Endothelial cell (in vitro differentiated cells): ENCODE results near the gene SPATA31E1. TPM values are rescaled to one million over a fixed set of nuclear protein-coding genes. Genes with fewer than 3 reads are reported as not detected.

Experiments used
- DNase-seq: peaks from one replicate; pipeline ENCODE4 v3.0.0; 2021; ENCODE audit warnings: low spot score
- H3K27ac Mint-ChIP-seq: one replicate; pipeline ENCODE4 v1.8.0; 2021; ENCODE audit warnings: mixed read lengths, inconsistent platforms; ENCODE audit not compliant: unreplicated experiment
- H3K27me3 Mint-ChIP-seq: one replicate; pipeline ENCODE4 v1.8.0; 2021; ENCODE audit warnings: mild to moderate bottlenecking, moderate library complexity, mixed read lengths, inconsistent platforms; ENCODE audit not compliant: unreplicated experiment
- H3K36me3 Mint-ChIP-seq: one replicate; pipeline ENCODE4 v1.8.0; 2021; ENCODE audit warnings: mild to moderate bottlenecking, low read depth, mixed read lengths, inconsistent platforms; ENCODE audit not compliant: unreplicated experiment
- H3K4me1 Mint-ChIP-seq: one replicate; pipeline ENCODE4 v1.8.0; 2021; ENCODE audit warnings: mild to moderate bottlenecking, mixed read lengths, inconsistent platforms; ENCODE audit not compliant: unreplicated experiment
- H3K4me3 Mint-ChIP-seq: one replicate; pipeline ENCODE4 v1.8.0; 2021; ENCODE audit warnings: mild to moderate bottlenecking, mixed read lengths, inconsistent platforms; ENCODE audit not compliant: unreplicated experiment
- H3K9me3 Mint-ChIP-seq: one replicate; pipeline ENCODE4 v1.8.0; 2021; ENCODE audit warnings: mixed read lengths, inconsistent platforms; ENCODE audit not compliant: unreplicated experiment
- total RNA-seq: library from RNA; stranded (reverse); fragmentation: NEBNext Ultra II Directional; extraction: Animal tissue kit (Norgen Biotek cat#: 25700); gene quantifications from one replicate; pipeline ENCODE4 v1.2.1, GENCODE V29; 2021; ENCODE audit not compliant: unreplicated experiment
- TF ChIP-seq, protein P1 (sequence below): fragments of 200-600 bp; sonication (generic); IDR thresholded peaks from one replicate; pipeline ENCODE4 v1.5.0; 2021; ENCODE audit warnings: antibody characterized with exemption; ENCODE audit not compliant: unreplicated experiment

Gene SPATA31E1
- total RNA-seq, 1 donor from 2014 or later: 0.05 TPM

GRCh38 chr9:87868635-87869034 lies 14.0 kb upstream of the SPATA31E1 start:
- peaks cover 5% of the 10 kb centered on the region for H3K9me3 Mint-ChIP-seq
- peaks cover 7% of the 10 kb centered on the region for H3K36me3 Mint-ChIP-seq
- no peak for DNase-seq
- H3K27me3 Mint-ChIP-seq: peaks cover 2% of the 10 kb centered on the region
- peaks cover 4% of the 10 kb centered on the region for H3K4me1 Mint-ChIP-seq
- no peak overlapping the region for H3K27ac Mint-ChIP-seq
- TF ChIP-seq, protein P1, sequence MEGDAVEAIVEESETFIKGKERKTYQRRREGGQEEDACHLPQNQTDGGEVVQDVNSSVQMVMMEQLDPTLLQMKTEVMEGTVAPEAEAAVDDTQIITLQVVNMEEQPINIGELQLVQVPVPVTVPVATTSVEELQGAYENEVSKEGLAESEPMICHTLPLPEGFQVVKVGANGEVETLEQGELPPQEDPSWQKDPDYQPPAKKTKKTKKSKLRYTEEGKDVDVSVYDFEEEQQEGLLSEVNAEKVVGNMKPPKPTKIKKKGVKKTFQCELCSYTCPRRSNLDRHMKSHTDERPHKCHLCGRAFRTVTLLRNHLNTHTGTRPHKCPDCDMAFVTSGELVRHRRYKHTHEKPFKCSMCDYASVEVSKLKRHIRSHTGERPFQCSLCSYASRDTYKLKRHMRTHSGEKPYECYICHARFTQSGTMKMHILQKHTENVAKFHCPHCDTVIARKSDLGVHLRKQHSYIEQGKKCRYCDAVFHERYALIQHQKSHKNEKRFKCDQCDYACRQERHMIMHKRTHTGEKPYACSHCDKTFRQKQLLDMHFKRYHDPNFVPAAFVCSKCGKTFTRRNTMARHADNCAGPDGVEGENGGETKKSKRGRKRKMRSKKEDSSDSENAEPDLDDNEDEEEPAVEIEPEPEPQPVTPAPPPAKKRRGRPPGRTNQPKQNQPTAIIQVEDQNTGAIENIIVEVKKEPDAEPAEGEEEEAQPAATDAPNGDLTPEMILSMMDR: no peak
- H3K4me3 Mint-ChIP-seq: no peak overlapping the region

DNA sequence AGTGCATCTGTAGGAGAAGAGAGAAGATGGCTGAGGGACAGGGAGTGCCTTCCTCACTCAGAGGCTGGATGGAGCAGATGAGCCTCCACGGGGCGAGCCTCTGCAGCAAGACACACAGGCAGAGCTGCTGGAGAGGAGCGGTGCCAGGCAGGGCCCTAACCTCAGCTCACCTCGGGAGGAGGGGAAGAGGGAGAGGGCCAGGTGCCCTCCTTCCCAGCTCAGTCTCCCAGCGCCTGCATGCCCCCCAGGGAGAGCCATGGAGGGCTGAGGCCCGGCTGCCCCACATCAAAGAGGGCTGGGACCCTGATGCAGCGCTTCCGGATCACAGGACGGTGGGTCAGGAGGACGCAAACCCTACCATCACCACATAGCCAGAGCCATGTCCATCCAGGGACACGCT lies 13.6 kb upstream of the SPATA31E1 start:
- H3K27me3 Mint-ChIP-seq: peaks cover 2% of the 10 kb centered on the region
- DNase-seq: no peak
- TF ChIP-seq, protein P1: no peak
- peaks cover 4% of the 10 kb centered on the region for H3K4me1 Mint-ChIP-seq
- H3K36me3 Mint-ChIP-seq: peaks cover 7% of the 10 kb centered on the region
- H3K4me3 Mint-ChIP-seq: no peak overlapping the region
- peaks cover 5% of the 10 kb centered on the region for H3K9me3 Mint-ChIP-seq
- peak overlapping the region; percentile 71 for H3K27ac Mint-ChIP-seq

- Mint-ChIP-seq H3K36me3 (peaks cover 7% of the 10 kb centered on the region), H3K9me3 (peaks cover 5% of the 10 kb centered on the region), H3K4me1 (peaks cover 4% of the 10 kb centered on the region), H3K27me3 (peaks cover 2% of the 10 kb centered on the region), H3K4me3 (no peak overlapping the region), H3K27ac (no peak overlapping the region)
- no peak for DNase-seq
- TF ChIP-seq, protein P1: no peak
Measured at GRCh38 chr9:87871425-87872078, 11.1 kb upstream of the SPATA31E1 start.

GRCh38 chr9:87872079-87872624 lies 10.5 kb upstream of the SPATA31E1 start:
- Mint-ChIP-seq H3K9me3 (peaks cover 5% of the 10 kb centered on the region), H3K4me1 (peaks cover 4% of the 10 kb centered on the region), H3K27ac (no peak overlapping the region), H3K4me3 (no peak overlapping the region), H3K27me3 (peaks cover 2% of the 10 kb centered on the region), H3K36me3 (peaks cover 7% of the 10 kb centered on the region)
- TF ChIP-seq, protein P1: no peak
- DNase-seq: no peak

DNA sequence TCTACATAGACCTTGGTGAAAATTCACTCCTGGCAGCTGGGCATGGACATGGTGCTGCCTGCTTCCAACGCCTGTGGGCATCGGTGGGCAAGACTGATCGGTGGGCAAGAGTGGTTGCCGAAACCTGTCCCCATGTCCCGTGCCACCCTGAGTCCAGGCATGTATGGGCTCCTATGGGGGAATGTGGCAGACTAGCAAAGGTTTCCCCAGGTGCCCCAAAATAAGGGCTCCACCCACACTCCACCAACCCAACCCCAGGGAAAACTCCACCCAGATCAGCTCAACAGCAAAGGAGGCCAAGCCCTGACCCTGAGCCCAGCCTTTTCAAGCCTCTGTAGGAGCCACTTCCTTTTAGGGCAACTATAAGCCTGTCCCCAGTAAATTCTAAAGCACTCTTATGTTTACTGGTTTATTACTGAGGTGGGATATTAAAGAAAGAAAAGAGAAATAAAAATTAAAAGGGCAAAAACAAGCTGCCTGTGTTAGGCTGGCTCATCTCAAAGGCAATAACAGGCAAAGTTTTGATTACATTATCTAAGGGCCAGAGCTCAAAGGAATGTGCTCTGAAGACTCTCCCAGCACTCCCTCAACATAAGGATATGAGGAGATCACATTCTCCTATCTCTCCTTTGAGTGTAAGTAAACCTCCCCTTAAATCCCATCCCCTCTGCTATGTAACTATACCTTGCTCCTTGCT lies 8.9 kb upstream of the SPATA31E1 start:
- Mint-ChIP-seq H3K9me3 (peaks cover 5% of the 10 kb centered on the region), H3K27me3 (peaks cover 7% of the 10 kb centered on the region), H3K4me3 (no peak overlapping the region), H3K27ac (no peak overlapping the region), H3K36me3 (peaks cover 16% of the 10 kb centered on the region), H3K4me1 (peaks cover 4% of the 10 kb centered on the region)
- TF ChIP-seq, protein P1: no peak
- no peak for DNase-seq
